ENCODE results near the gene SDHC. TPM values are rescaled to one million over a fixed set of nuclear protein-coding genes. Genes with fewer than 3 reads are reported as not detected.
A peak's percentile ranks its signal among the peaks of the same experiment; 100 is the strongest.
"Not testable (repeated sequence)": the region's sequence is repeated elsewhere in the genome, so short reads cannot be mapped to it uniquely, and the experiment has no call there.

SDHC gene
- total RNA-seq, 2 experiments from 2014 or later, result 159 to 169 TPM

GRCh38 chr1:161373442-161373841 lies 59.3 kb downstream of the SDHC start:
- no peak for DNase-seq
- H3K4me3 Mint-ChIP-seq, result no peak overlapping the region
- H3K27me3 Mint-ChIP-seq, result no peaks in the 10 kb centered on the region
- no peak overlapping the region for H3K27ac Mint-ChIP-seq
- peaks cover 8% of the 10 kb centered on the region for H3K4me1 Mint-ChIP-seq
- H3K36me3 Mint-ChIP-seq (ENCODE audit: low read depth), result peaks cover 4% of the 10 kb centered on the region
- POLR2A ChIA-PET, result no interaction called here
- CTCF ChIA-PET, result interaction anchor here (0.9 to 1.6 kb wide), 4 partner anchors 148 to 208 kb away, joined by 3 to 7 read pairs (median 5); partner anchors contain the start of genes PPOX and TOMM40L
- no peaks in the 10 kb centered on the region for H3K9me3 Mint-ChIP-seq

DNA sequence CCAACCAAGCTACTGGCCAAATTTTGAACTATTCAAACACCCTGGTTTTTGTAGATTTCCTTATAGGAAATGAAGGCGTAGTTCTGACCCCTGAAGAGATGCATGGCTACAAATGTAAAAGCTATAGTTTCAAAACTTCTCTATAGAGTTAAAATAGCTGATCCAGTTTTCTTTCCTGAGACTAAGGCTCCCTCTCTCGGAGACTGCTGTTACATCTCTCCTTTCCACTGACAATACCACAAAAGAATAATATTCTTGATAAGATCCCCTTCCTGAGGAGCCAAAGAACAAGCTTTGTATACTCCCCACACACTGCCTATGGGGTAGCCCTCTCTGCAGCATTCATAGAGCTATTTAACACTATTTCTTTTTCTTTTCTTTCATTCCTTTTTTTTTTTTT lies 60.2 kb downstream of the SDHC start:
- POLR2A ChIA-PET, result no interaction called here
- H3K9me3 Mint-ChIP-seq, result no peaks in the 10 kb centered on the region
- H3K27me3 Mint-ChIP-seq, result no peaks in the 10 kb centered on the region
- H3K27ac Mint-ChIP-seq, result no peak overlapping the region
- DNase-seq, result no peak
- H3K4me1 Mint-ChIP-seq, result peaks cover 8% of the 10 kb centered on the region
- H3K4me3 Mint-ChIP-seq, result no peak overlapping the region
- peaks cover 1% of the 10 kb centered on the region for H3K36me3 Mint-ChIP-seq (ENCODE audit: low read depth)
- CTCF ChIA-PET, result interaction anchor here (0.8 to 1.6 kb wide), 10 partner anchors 9 to 209 kb away, joined by 3 to 7 read pairs (median 4); partner anchors contain the start of genes PPOX and TOMM40L

GRCh38 chr1:161378014-161378413 lies 63.8 kb downstream of the SDHC start:
- ChIA-PET CTCF (interaction anchor here (0.5 to 1.5 kb wide), 4 partner anchors 9 to 153 kb away, joined by 3 to 5 read pairs (median 4); partner anchors contain the start of genes CFAP126 and TOMM40L), POLR2A (interaction anchor here (0.6 kb wide), 1 partner anchor 1105 kb away, joined by 4 read pairs; no protein-coding TSS in a partner anchor)
- peaks cover 7% of the 10 kb centered on the region for H3K4me1 Mint-ChIP-seq
- no peak overlapping the region for H3K4me3 Mint-ChIP-seq
- no peaks in the 10 kb centered on the region for H3K36me3 Mint-ChIP-seq (ENCODE audit: low read depth)
- H3K27me3 Mint-ChIP-seq, result no peaks in the 10 kb centered on the region
- H3K9me3 Mint-ChIP-seq, result no peaks in the 10 kb centered on the region
- DNase-seq, result no peak
- H3K27ac Mint-ChIP-seq, result no peak overlapping the region

GRCh38 chr1:161379071-161379470 lies 64.9 kb downstream of the SDHC start:
- no peak for DNase-seq
- H3K9me3 Mint-ChIP-seq, result no peaks in the 10 kb centered on the region
- H3K27ac Mint-ChIP-seq, result no peak overlapping the region
- H3K4me1 Mint-ChIP-seq, result peaks cover 11% of the 10 kb centered on the region
- CTCF ChIA-PET, result interaction anchor here (1.4 to 1.5 kb wide), 2 partner anchors 11 to 154 kb away, joined by 4 to 5 read pairs; partner anchors contain the start of genes CFAP126 and TOMM40L
- H3K27me3 Mint-ChIP-seq, result no peaks in the 10 kb centered on the region
- H3K4me3 Mint-ChIP-seq, result no peak overlapping the region
- POLR2A ChIA-PET, result no interaction called here
- no peaks in the 10 kb centered on the region for H3K36me3 Mint-ChIP-seq (ENCODE audit: low read depth)

DNA sequence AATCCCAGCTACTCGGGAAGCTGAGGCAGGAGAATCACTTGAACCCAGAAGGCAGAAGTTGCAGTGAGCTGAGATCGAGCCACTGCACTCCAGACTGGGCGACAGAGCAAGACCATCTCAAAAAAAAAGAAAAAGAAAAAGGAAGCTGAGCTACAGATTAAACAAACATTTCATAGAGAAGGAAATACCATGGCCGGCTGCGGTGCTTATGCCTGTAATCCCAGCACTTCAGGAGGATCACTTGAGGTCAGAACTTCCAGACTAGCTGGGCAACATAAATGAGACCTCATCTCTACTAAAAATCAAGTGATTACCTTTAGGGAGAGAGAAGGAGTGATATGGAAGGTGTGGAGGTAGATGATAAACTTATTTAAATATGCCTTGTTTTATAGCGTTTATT lies 67.5 kb downstream of the SDHC start:
- peak overlapping the region; percentile 50 for H3K27ac Mint-ChIP-seq
- H3K9me3 Mint-ChIP-seq, result no peaks in the 10 kb centered on the region
- POLR2A ChIA-PET, result no interaction called here
- H3K4me3 Mint-ChIP-seq, result no peak overlapping the region
- DNase-seq, result no peak
- no peaks in the 10 kb centered on the region for H3K36me3 Mint-ChIP-seq (ENCODE audit: low read depth)
- CTCF ChIA-PET, result interaction anchor here (0.6 to 5.0 kb wide), 25 partner anchors 9 to 264 kb away, joined by 3 to 38 read pairs (median 5); partner anchors contain the start of genes ADAMTS4, APOA2, B4GALT3 and CFAP126
- H3K4me1 Mint-ChIP-seq, result peaks cover 20% of the 10 kb centered on the region
- H3K27me3 Mint-ChIP-seq, result no peaks in the 10 kb centered on the region

- no peak overlapping the region for H3K27ac Mint-ChIP-seq
- no peaks in the 10 kb centered on the region for H3K36me3 Mint-ChIP-seq (ENCODE audit: low read depth)
- peaks cover 27% of the 10 kb centered on the region for H3K4me1 Mint-ChIP-seq
- no peaks in the 10 kb centered on the region for H3K27me3 Mint-ChIP-seq
- H3K9me3 Mint-ChIP-seq, result no peaks in the 10 kb centered on the region
- no peak overlapping the region for H3K4me3 Mint-ChIP-seq
- no peak for DNase-seq
- CTCF ChIA-PET, result interaction anchor here (0.6 to 5.0 kb wide), 32 partner anchors 8 to 385 kb away, joined by 3 to 38 read pairs (median 4); partner anchors contain the start of genes ADAMTS4, APOA2, ARHGAP30 and B4GALT3
- POLR2A ChIA-PET, result no interaction called here
These were observed 68.2 kb downstream of the SDHC start for GRCh38 chr1:161382214-161383019.

DNA sequence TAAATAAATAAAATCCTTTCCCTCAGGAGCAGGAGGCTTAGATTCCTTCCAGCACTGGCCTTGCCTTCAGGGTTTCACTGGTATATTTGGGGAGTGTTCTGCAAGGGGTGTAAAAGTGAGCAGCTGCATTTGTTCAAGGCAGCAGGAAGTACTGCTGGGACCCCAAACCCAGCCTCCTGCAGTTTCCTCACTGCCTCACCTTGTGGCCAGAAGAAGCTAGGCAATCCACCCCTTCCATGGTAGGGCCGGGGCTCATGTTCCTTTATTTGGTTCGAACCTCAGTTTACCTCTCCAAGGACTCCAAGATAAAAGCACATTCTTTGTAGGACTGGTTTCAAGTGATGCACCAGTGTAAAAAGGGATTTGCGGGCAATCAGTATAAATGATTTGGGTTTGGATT lies 74.5 kb downstream of the SDHC start:
- H3K36me3 Mint-ChIP-seq (ENCODE audit: low read depth), result no peaks in the 10 kb centered on the region
- no peak for DNase-seq
- H3K4me1 Mint-ChIP-seq, result peaks cover 51% of the 10 kb centered on the region
- POLR2A ChIA-PET, result no interaction called here
- CTCF ChIA-PET, result interaction anchor here (0.5 to 2.7 kb wide), 3 partner anchors 163 to 238 kb away, joined by 3 to 14 read pairs (median 4); partner anchors contain the start of gene TOMM40L
- peak overlapping the region; percentile 94 for H3K27ac Mint-ChIP-seq
- peak overlapping the region; percentile 77 for H3K4me3 Mint-ChIP-seq
- no peaks in the 10 kb centered on the region for H3K9me3 Mint-ChIP-seq
- H3K27me3 Mint-ChIP-seq, result no peaks in the 10 kb centered on the region

DNA sequence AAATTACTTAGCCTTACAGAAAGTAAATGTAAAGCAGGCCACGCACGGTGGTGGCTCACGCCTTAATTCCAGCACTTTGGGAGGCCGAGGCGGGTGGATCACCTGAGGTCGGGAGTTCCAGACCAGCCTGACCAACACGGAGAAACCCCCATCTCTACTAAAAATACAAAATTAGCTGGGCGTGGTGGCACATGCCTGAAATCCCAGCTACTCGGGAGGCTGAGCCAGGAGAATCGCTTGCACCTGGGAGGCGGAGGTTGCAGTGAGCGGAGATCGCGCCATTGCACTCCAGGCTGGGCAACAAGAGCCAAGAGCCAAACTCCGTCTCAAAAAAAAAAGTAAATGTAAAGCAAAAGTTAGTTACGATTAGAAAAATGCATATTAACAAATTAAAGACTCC lies 75.0 kb downstream of the SDHC start:
- CTCF ChIA-PET, result interaction anchor here (0.5 to 2.7 kb wide), 9 partner anchors 77 to 729 kb away, joined by 3 to 14 read pairs (median 3); partner anchors contain the start of genes NDUFS2 and TOMM40L
- H3K4me3 Mint-ChIP-seq, result peak overlapping the region; percentile 77
- DNase-seq; H3K36me3 Mint-ChIP-seq (ENCODE audit: low read depth); H3K9me3 Mint-ChIP-seq; H3K27me3 Mint-ChIP-seq; POLR2A ChIA-PET: not testable (repeated sequence)
- H3K4me1 Mint-ChIP-seq, result peaks cover 48% of the 10 kb centered on the region
- peak overlapping the region; percentile 94 for H3K27ac Mint-ChIP-seq

DNA sequence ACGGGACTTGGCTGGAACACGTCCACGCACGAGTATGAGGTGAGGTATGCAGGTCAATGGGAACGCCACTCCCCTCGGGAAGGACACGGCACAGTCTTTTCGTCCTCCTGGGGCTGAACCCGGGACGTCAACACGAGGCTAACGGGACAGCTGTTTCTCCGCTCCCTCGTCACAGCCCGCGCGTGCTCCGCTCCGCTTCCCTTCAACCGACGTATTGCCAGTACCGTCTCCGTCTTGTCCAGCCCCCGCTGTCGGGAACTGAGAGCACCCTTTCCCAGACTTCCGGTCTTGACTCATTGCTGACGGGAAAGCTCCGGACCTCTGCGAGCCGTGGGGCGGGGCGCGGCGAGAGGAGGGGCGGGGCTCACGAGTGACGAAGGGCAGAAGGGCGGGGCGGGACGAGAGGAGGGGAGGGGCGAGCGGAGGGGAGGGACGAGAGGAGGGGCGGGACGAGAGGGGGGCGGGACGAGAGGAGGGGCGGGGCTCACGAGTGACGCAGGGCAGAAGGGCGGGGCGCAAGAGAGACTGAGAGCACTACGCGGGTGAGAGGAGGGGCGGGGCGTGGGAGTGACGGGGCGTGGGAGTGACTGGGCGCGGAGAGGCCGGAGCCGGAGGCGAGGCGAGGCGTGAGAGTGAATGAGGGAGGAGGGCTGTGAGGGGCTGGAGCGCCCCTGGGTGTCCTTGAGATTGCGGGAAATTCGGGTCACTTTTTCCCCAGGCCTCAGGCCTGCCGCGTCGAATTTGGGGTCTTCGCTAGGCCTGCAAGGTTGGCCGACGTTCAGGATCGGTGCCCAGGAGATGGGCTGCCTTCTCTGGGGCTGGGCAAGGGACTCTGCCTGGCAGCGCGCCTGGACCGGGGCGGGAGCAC lies 75.7 kb downstream of the SDHC start:
- Mint-ChIP-seq H3K4me1 (peaks cover 47% of the 10 kb centered on the region), H3K27ac (peak overlapping the region; percentile 94), H3K36me3 (ENCODE audit: low read depth) (no peaks in the 10 kb centered on the region), H3K4me3 (peak overlapping the region; percentile 77), H3K9me3 (no peaks in the 10 kb centered on the region), H3K27me3 (no peaks in the 10 kb centered on the region)
- peak; percentile 97 for DNase-seq
- POLR2A ChIA-PET, result no interaction called here
- CTCF ChIA-PET, result interaction anchor here (0.5 to 2.7 kb wide), 10 partner anchors 8 to 730 kb away, joined by 3 to 14 read pairs (median 4); partner anchors contain the start of genes NDUFS2 and TOMM40L

DNA sequence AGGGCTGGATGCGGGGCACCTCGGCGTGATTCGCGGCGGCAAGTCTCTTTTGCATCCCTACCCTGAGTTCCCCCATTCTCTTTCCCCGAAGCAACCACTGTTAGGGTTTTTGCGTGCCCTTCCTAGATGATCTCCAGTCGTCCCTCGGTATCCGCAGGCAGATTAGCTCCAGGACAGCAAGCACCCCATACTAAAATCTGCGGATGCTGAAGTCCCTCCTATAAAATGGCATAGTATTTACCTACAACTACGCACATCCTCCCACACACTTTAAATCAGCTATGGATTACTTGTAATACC lies 76.3 kb downstream of the SDHC start:
- ChIA-PET POLR2A (no interaction called here), CTCF (interaction anchor here (0.7 to 2.7 kb wide), 6 partner anchors 9 to 293 kb away, joined by 3 to 14 read pairs (median 4); partner anchors contain the start of gene TOMM40L)
- no peak for DNase-seq
- no peaks in the 10 kb centered on the region for H3K36me3 Mint-ChIP-seq (ENCODE audit: low read depth)
- H3K27me3 Mint-ChIP-seq, result no peaks in the 10 kb centered on the region
- peak overlapping the region; percentile 94 for H3K27ac Mint-ChIP-seq
- peaks cover 47% of the 10 kb centered on the region for H3K4me1 Mint-ChIP-seq
- H3K4me3 Mint-ChIP-seq, result peak overlapping the region; percentile 77
- no peaks in the 10 kb centered on the region for H3K9me3 Mint-ChIP-seq

DNA sequence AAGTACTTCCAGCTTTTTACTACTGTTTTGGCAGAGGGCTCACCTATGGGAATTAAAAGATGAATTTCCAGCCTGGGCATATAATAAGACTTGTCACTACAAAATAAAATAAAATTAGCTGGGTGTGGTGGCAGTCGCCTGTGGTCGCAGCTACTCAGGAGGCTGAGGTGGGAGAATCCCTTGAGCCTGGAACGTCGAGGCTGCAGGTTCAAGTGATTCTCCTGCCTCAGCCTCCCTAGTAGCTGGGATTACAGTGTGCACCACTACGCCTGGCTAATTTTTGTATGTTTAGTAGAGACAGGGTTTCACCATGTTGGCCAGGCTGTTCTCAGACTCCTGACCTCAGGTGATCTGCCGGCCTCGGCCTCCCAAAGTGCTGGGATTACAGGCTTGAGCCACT lies 77.0 kb downstream of the SDHC start:
- CTCF ChIA-PET, result interaction anchor here (0.7 to 2.7 kb wide), 6 partner anchors 9 to 294 kb away, joined by 3 to 14 read pairs (median 3); partner anchors contain the start of gene TOMM40L
- peaks cover 45% of the 10 kb centered on the region for H3K4me1 Mint-ChIP-seq
- H3K27me3 Mint-ChIP-seq; POLR2A ChIA-PET; H3K36me3 Mint-ChIP-seq (ENCODE audit: low read depth); H3K27ac Mint-ChIP-seq; H3K9me3 Mint-ChIP-seq; DNase-seq: not testable (repeated sequence)
- H3K4me3 Mint-ChIP-seq, result peak overlapping the region; percentile 77

DNA sequence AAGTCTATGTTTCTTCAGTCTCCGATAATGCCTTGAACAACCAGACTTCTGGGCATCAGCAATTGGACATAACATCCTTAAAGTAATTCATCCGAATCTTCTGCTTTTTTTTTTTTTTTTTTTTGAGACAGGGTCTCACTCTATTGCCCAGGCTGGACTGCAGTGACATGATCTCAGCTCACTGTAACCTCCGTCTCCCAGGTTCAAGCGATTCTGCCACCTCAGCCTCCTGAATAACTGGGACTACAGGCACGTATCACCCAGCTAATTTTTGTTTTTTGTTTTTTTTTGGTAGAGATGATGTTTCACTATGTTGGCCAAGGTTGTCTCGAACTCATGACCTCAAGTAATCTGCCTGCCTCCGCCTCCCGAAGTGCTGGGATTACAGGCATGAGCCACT lies 77.4 kb downstream of the SDHC start:
- no peaks in the 10 kb centered on the region for H3K27me3 Mint-ChIP-seq
- peak overlapping the region; percentile 31 for H3K4me3 Mint-ChIP-seq
- no peak for DNase-seq
- no peaks in the 10 kb centered on the region for H3K36me3 Mint-ChIP-seq (ENCODE audit: low read depth)
- H3K4me1 Mint-ChIP-seq, result peaks cover 40% of the 10 kb centered on the region
- H3K27ac Mint-ChIP-seq, result no peak overlapping the region
- POLR2A ChIA-PET, result no interaction called here
- CTCF ChIA-PET, result interaction anchor here (0.7 to 1.9 kb wide), 4 partner anchors 8 to 294 kb away, joined by 3 to 11 read pairs (median 3); no protein-coding TSS in a partner anchor
- no peaks in the 10 kb centered on the region for H3K9me3 Mint-ChIP-seq
